ENCODE measurements around the gene CCNQ.

GRCh38 chrX:153644356-153645125, 45.6 kb upstream of the CCNQ start:
- TF ChIP-seq POLR2AphosphoS5 (IDR thresholded peaks at IDR 0.05; ENCODE audit: low read depth, low read length), result no peak
- TF ChIP-seq CTCF (IDR thresholded peaks at IDR 0.05 in 2 of 3, conservative IDR thresholded peaks at IDR 0.05 in 1 of 3; ENCODE audit: borderline replicate concordance in 1 of 3, insufficient read depth in 1 of 3, low read depth in 2 of 3, low read length in 2 of 3), result no peak
- TF ChIP-seq EZH2 (IDR thresholded peaks at IDR 0.05), result no peak
